H9 (cell line): Measurements from ENCODE around the gene BLNK. TPM values are rescaled to one million over a fixed set of nuclear protein-coding genes. Genes with fewer than 3 reads are reported as not detected.

Source experiments
- DNase-seq: peaks from one replicate; pipeline ENCODE4 v3.0.0-alpha.2; 2017
- H2AFZ ChIP-seq: one replicate; pipeline ENCODE4 v1.6.1; 2013; ENCODE audit warnings: mild to moderate bottlenecking, low read length, control low read depth, moderate library complexity
- H2AK5ac ChIP-seq: 2 replicates; pipeline ENCODE4 v1.6.1; 2013; ENCODE audit warnings: low read length, control low read depth, mixed read lengths; ENCODE audit not compliant: insufficient read length
- H2BK120ac ChIP-seq: one replicate; pipeline ENCODE4 v1.6.1; 2013; ENCODE audit warnings: low read depth, mild to moderate bottlenecking, low read length, control low read depth, inconsistent platforms; ENCODE audit not compliant: poor library complexity, severe bottlenecking
- H2BK12ac ChIP-seq: 2 replicates; pipeline ENCODE4 v1.6.1; 2013; ENCODE audit warnings: low read length, control low read depth, mixed read lengths, low read depth; ENCODE audit not compliant: insufficient read length
- H2BK15ac ChIP-seq: 2 replicates; pipeline ENCODE4 v1.6.1; 2013; ENCODE audit warnings: low read depth, low read length, control low read depth
- H2BK20ac ChIP-seq: one replicate; pipeline ENCODE4 v1.6.1; 2013; ENCODE audit warnings: low read depth, mild to moderate bottlenecking, low read length, control low read depth, inconsistent platforms; ENCODE audit not compliant: poor library complexity, severe bottlenecking
- H2BK5ac ChIP-seq: 2 replicates; pipeline ENCODE4 v1.6.1; 2013; ENCODE audit warnings: low read length, control low read depth, mixed read lengths; ENCODE audit not compliant: insufficient read length
- H3K14ac ChIP-seq: 2 replicates; pipeline ENCODE4 v1.6.1; 2013; ENCODE audit warnings: low read length, control low read depth; ENCODE audit not compliant: insufficient read depth
- H3K18ac ChIP-seq: 2 replicates; pipeline ENCODE4 v1.6.1; 2013; ENCODE audit warnings: low read depth, mild to moderate bottlenecking, mixed read lengths, low read length, control low read depth; ENCODE audit not compliant: insufficient read length
- H3K23ac ChIP-seq: 2 replicates; pipeline ENCODE4 v1.6.1; 2013; ENCODE audit warnings: low read length, control low read depth, mixed read lengths, low read depth; ENCODE audit not compliant: insufficient read length
- H3K23me2 ChIP-seq: 2 replicates; pipeline ENCODE4 v1.6.1; 2013; ENCODE audit warnings: low read depth, mild to moderate bottlenecking, mixed read lengths, low read length, control low read depth; ENCODE audit not compliant: insufficient read length, poor library complexity, severe bottlenecking
- H3K27ac ChIP-seq: 2 replicates; pipeline ENCODE4 v1.5.1; 2013; ENCODE audit warnings: low read length, control low read depth, mixed read lengths, low read depth; ENCODE audit not compliant: insufficient read length
- H3K27me3 ChIP-seq: 2 replicates; pipeline ENCODE4 v1.6.1; 2013; ENCODE audit warnings: low read length, control low read depth, inconsistent platforms; ENCODE audit not compliant: insufficient read depth
- H3K4ac ChIP-seq: 2 replicates; pipeline ENCODE4 v1.6.1; 2013; ENCODE audit warnings: low read depth, mild to moderate bottlenecking, control low read depth, inconsistent platforms, low read length, moderate library complexity
- H3K4me1 ChIP-seq: 2 replicates; pipeline ENCODE4 v1.6.1; 2013; ENCODE audit warnings: low read length, control low read depth, inconsistent platforms; ENCODE audit not compliant: insufficient read depth
- H3K4me2 ChIP-seq: 2 replicates; pipeline ENCODE4 v1.6.1; 2013; ENCODE audit warnings: low read length, control low read depth, mixed read lengths; ENCODE audit not compliant: insufficient read length, insufficient read depth
- H3K56ac ChIP-seq: 2 replicates; pipeline ENCODE4 v1.6.1; 2013; ENCODE audit warnings: low read depth, mild to moderate bottlenecking, mixed read lengths, low read length, control low read depth; ENCODE audit not compliant: insufficient read length
- H3K79me1 ChIP-seq: 2 replicates; pipeline ENCODE4 v1.6.1; 2013; ENCODE audit warnings: low read depth, mild to moderate bottlenecking, moderate library complexity, low read length, control low read depth, inconsistent platforms; ENCODE audit not compliant: insufficient read depth, poor library complexity, severe bottlenecking
- H3K79me2 ChIP-seq: 2 replicates; pipeline ENCODE4 v1.6.1; 2013; ENCODE audit warnings: low read length, control low read depth, inconsistent platforms; ENCODE audit not compliant: insufficient read depth
- H3K9ac ChIP-seq: 2 replicates; pipeline ENCODE4 v1.6.1; 2013; ENCODE audit warnings: low read length, control low read depth, mixed read lengths; ENCODE audit not compliant: insufficient read length; ENCODE audit errors: extremely low read depth
- H3K9me3 ChIP-seq: one replicate; pipeline ENCODE4 v1.6.1; 2013; ENCODE audit warnings: low read depth, low read length, inconsistent platforms; ENCODE audit not compliant: control insufficient read depth
- H3T11ph ChIP-seq: one replicate; pipeline ENCODE4 v1.6.1; 2013; ENCODE audit warnings: mild to moderate bottlenecking, low read length, control low read depth, inconsistent platforms
- H4K20me1 ChIP-seq: one replicate; pipeline ENCODE4 v1.6.1; 2013; ENCODE audit not compliant: control insufficient read depth, insufficient read length, insufficient read depth
- H4K5ac ChIP-seq: 2 replicates; pipeline ENCODE4 v1.6.1; 2013; ENCODE audit warnings: low read depth, mild to moderate bottlenecking, mixed read lengths, low read length, control low read depth; ENCODE audit not compliant: insufficient read length
- H4K8ac ChIP-seq: replicated peaks from 2 replicates; pipeline ENCODE4 v1.6.1; 2013; ENCODE audit warnings: low read length, control low read depth, mixed read lengths, low read depth; ENCODE audit not compliant: insufficient read length
- H4K91ac ChIP-seq: 2 replicates; pipeline ENCODE4 v1.6.1; 2013; ENCODE audit warnings: low read depth, mild to moderate bottlenecking, moderate library complexity, mixed read lengths, low read length, control low read depth; ENCODE audit not compliant: insufficient read length
- H3K27ac Mint-ChIP-seq, 3 experiments: 2 replicates in 2 of 3; 3 replicates in 1 of 3; pipeline ENCODE4 v1.8.0; 2020 to 2021; ENCODE audit warnings: mixed read lengths in 3 of 3, mild to moderate bottlenecking in 1 of 3, moderate library complexity in 1 of 3
- H3K27me3 Mint-ChIP-seq: 2 replicates; pipeline ENCODE4 v1.8.0; 2021; ENCODE audit warnings: low read depth, mild to moderate bottlenecking, moderate library complexity, mixed read lengths
- H3K36me3 Mint-ChIP-seq, 3 experiments: 2 replicates in 2 of 3; 3 replicates in 1 of 3; pipeline ENCODE4 v1.8.0; 2020 to 2021; ENCODE audit warnings: low read depth in 3 of 3, mixed read lengths in 3 of 3; ENCODE audit not compliant: insufficient read depth in 1 of 3
- H3K4me1 Mint-ChIP-seq, 2 experiments: 2 replicates each; pipeline ENCODE4 v1.8.0; 2020; ENCODE audit warnings: mixed read lengths in 2 of 2
- H3K4me3 Mint-ChIP-seq, 2 experiments: 2 replicates in 1 of 2; 3 replicates in 1 of 2; pipeline ENCODE4 v1.8.0; 2020 to 2021; ENCODE audit warnings: mild to moderate bottlenecking in 2 of 2, mixed read lengths in 2 of 2, moderate library complexity in 1 of 2
- H3K9me3 Mint-ChIP-seq, 2 experiments: 2 replicates in 1 of 2; 3 replicates in 1 of 2; pipeline ENCODE4 v1.8.0; 2020; ENCODE audit warnings: mild to moderate bottlenecking in 2 of 2, mixed read lengths in 2 of 2, moderate library complexity in 1 of 2
- WGBS: extraction: QIAGEN DNeasy Blood & Tissue Kit; methylation state at CpG from one replicate; pipeline ENCODE4 v1.1.7; 2013; ENCODE audit warnings: missing lambda C conversion rate, low lambda C conversion rate, mixed read lengths; ENCODE audit not compliant: insufficient read length; ENCODE audit errors: extremely low coverage; 5-methylcytosine and 5-hydroxymethylcytosine counted together
- total RNA-seq: library from RNA; stranded (reverse); gene quantifications from 2 replicates; pipeline ENCODE4 v1.2.1, GENCODE V29; 2021
- TF ChIP-seq, protein P1 (sequence below): fragments of 200-600 bp; sonication (generic); conservative IDR thresholded peaks from 3 replicates; pipeline ENCODE4 v1.8.0; 2021; ENCODE audit warnings: antibody characterized with exemption, mild to moderate bottlenecking

BLNK gene
- total RNA-seq, 1 experiment from 2014 or later = not detected

DNA sequence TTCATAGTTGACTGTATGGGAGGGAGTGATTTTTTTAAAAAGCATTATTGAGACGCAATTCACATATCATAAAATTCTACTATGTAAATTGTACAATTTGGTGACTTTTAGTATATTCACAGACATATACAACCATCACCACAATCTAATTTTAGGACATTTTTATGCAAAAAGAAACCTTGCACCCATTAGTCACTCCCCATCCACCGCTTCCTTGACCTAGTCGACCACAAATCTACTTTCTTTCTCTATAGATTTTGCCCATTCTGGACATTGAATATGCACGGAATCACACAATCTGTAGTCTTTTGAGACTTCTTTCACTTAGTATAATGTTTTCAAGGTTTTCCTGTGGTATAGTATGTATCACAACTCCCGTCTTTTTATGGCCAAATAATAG is 54.6 kb downstream of the BLNK start:
- no peak overlapping the region for H2BK120ac ChIP-seq
- Mint-ChIP-seq H3K36me3 (no peaks in the 10 kb centered on the region; a peak in 1 of 7 replicates), H3K4me1 (peaks cover 13 to 16% of the 10 kb centered on the region in 2 experiments), H3K27ac (no peak overlapping the region), H3K9me3 (no peaks in the 10 kb centered on the region), H3K27me3 (no peaks in the 10 kb centered on the region), H3K4me3 (no peak overlapping the region)
- H3K18ac ChIP-seq = no peak overlapping the region
- H2BK12ac ChIP-seq = no peak overlapping the region
- no CpG with 5 or more reads among the region's 5 CpGs for WGBS
- H3K9me3 ChIP-seq = no peaks in the 10 kb centered on the region
- H4K5ac ChIP-seq = no peak overlapping the region
- H3K23me2 ChIP-seq = no peaks in the 10 kb centered on the region
- H4K8ac ChIP-seq = no peak overlapping the region
- no peak overlapping the region for H2BK20ac ChIP-seq
- no peak overlapping the region for H3K4ac ChIP-seq
- no peaks in the 10 kb centered on the region for H3K27me3 ChIP-seq
- H2BK5ac ChIP-seq = no peak overlapping the region
- no peak overlapping the region for H2AK5ac ChIP-seq
- no peak overlapping the region for H3K56ac ChIP-seq
- H4K20me1 ChIP-seq = no peaks in the 10 kb centered on the region
- H4K91ac ChIP-seq = no peak overlapping the region
- no peak overlapping the region for H3K4me2 ChIP-seq
- H3K4me1 ChIP-seq = peaks cover 6% of the 10 kb centered on the region; the same call in 1 of the 2 replicates
- H3K79me2 ChIP-seq = no peaks in the 10 kb centered on the region
- H3K79me1 ChIP-seq = no peaks in the 10 kb centered on the region
- H2AFZ ChIP-seq = no peak overlapping the region
- no peak overlapping the region for H3K27ac ChIP-seq
- H3T11ph ChIP-seq = no peak overlapping the region
- DNase-seq = no peak
- TF ChIP-seq, protein P1, sequence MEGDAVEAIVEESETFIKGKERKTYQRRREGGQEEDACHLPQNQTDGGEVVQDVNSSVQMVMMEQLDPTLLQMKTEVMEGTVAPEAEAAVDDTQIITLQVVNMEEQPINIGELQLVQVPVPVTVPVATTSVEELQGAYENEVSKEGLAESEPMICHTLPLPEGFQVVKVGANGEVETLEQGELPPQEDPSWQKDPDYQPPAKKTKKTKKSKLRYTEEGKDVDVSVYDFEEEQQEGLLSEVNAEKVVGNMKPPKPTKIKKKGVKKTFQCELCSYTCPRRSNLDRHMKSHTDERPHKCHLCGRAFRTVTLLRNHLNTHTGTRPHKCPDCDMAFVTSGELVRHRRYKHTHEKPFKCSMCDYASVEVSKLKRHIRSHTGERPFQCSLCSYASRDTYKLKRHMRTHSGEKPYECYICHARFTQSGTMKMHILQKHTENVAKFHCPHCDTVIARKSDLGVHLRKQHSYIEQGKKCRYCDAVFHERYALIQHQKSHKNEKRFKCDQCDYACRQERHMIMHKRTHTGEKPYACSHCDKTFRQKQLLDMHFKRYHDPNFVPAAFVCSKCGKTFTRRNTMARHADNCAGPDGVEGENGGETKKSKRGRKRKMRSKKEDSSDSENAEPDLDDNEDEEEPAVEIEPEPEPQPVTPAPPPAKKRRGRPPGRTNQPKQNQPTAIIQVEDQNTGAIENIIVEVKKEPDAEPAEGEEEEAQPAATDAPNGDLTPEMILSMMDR = no peak
- H3K9ac ChIP-seq = no peak overlapping the region
- H3K23ac ChIP-seq = no peak overlapping the region
- no peak overlapping the region for H3K14ac ChIP-seq
- H2BK15ac ChIP-seq = no peak overlapping the region
